NCI-H446 treated with DMSO at 0.1 percent for 48 hours (cell line): ENCODE results near the gene MEGF10.

Experiments
- DNase-seq: peaks from one replicate; lab custom pipeline; 2025; lab: John Stamatoyannopoulos, UW

Gene MEGF10

DNA sequence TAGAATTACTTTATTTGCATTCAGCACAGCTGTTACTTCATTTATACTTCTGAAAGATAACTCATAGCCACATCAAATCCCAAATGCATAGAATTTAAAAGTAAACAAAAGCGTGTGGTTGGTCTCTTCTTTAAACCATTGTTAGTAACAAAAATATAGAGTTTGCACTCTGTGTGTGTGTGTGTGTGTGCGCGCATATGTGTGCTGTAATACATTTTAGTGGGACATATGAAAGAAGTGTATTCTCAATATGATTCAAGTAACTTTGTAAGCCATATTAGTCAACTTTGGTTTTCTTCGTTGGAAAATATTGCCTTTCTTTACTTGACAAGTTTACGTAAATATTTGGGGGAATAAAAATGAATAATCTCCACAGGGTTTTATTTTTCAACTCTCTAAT lies 120.8 kb downstream of the MEGF10 start:
- no peak for DNase-seq

GRCh38 chr5:127412698-127413097 lies 122.1 kb downstream of the MEGF10 start:
- DNase-seq, result no peak

GRCh38 chr5:127415034-127415433 lies 124.4 kb downstream of the MEGF10 start:
- DNase-seq, result no peak

DNA sequence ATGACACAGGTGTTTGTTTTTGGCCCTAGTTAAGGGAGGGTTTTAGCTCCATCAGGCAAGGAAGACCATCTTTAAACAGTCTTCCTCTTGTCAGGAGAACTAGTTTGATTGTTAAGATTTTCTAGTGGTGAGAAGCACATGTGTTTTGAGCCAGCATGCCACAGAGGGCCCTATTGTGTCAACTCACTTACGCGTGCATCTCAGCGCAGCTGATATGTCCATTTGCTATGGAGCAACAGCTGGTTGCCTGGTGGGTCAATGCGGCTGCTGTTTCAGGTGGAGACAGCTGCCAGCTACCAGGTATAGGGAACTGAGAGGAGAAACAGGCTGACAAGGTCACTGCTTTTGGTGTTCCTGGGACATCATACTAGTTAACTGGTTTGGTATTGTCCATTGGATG lies 126.3 kb downstream of the MEGF10 start:
- DNase-seq, result no peak

DNA sequence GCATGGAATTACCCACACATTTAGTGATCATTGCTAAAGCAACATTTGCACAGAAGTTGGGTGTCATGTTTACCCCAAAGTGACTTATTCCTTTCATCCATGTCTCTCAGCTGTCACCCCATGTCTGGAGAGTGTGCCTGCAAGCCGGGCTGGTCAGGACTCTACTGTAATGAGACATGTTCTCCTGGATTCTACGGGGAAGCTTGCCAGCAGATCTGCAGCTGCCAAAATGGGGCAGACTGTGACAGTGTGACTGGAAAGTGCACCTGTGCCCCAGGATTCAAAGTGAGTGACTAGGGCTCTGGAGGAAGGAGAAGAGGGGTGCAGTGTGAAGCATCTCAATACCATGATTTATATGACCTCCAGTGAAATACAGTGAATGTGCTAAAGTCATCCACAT lies 126.9 kb downstream of the MEGF10 start:
- DNase-seq, result no peak

GRCh38 chr5:127418367-127418766 lies 127.8 kb downstream of the MEGF10 start:
- DNase-seq, result no peak

- peak; percentile 92 for DNase-seq
Measured at GRCh38 chr5:127418974-127419682, 128.5 kb downstream of the MEGF10 start.

DNA sequence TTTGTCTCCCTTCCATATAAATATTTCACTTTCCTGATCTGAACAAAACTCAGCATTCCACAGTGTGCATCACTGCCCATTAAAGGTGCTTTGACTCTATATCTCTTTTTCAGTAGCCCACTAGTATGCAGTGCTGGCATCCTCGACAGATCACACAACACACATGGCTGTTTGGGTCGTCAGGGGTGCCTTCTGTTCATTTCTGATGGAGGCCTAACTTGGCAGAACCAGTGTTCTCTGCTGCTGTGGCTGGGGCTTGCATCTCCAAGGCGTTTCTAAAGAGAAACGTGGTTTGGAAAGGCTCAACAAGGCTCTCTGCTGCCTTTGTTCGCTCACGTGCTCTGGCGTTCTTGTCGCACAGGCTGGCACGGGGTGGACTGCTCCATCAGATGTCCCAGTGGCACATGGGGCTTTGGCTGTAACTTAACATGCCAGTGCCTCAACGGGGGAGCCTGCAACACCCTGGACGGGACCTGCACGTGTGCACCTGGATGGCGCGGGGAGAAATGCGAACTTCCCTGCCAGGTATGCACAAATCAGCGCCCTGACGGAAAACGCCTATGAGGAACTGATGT lies 129.2 kb downstream of the MEGF10 start:
- DNase-seq, result peak; percentile 90

DNA sequence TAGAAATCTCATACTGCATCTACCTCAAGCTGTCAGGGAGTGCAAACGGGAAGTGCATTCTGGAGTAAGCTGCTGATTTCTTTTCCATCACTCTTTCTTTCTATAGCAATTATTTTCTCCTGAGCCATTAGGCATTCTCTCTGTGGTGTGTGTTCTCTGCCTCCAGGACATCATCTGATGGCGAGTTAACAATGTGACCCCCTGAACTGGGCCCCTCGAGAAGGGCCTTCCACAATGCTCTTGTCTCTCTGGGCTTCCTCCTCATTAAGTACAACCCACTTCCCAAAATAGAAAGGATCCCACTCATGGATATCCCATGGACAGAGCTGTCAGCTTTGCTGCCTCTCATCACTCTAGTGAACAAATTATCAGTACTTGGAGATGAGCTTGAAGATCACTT lies 130.2 kb downstream of the MEGF10 start:
- no peak for DNase-seq

GRCh38 chr5:127421471-127421870 lies 130.9 kb downstream of the MEGF10 start:
- DNase-seq, result no peak

- DNase-seq, result no peak
Measured at GRCh38 chr5:127423173-127423798, 132.7 kb downstream of the MEGF10 start.

GRCh38 chr5:127425037-127425436 lies 134.4 kb downstream of the MEGF10 start:
- no peak for DNase-seq

- DNase-seq, result no peak
Measured at GRCh38 chr5:127425868-127426267, 135.3 kb downstream of the MEGF10 start.

GRCh38 chr5:127426661-127427060 lies 136.1 kb downstream of the MEGF10 start:
- no peak for DNase-seq

- DNase-seq, result no peak
Measured at GRCh38 chr5:127428276-127428675, 137.7 kb downstream of the MEGF10 start.

DNA sequence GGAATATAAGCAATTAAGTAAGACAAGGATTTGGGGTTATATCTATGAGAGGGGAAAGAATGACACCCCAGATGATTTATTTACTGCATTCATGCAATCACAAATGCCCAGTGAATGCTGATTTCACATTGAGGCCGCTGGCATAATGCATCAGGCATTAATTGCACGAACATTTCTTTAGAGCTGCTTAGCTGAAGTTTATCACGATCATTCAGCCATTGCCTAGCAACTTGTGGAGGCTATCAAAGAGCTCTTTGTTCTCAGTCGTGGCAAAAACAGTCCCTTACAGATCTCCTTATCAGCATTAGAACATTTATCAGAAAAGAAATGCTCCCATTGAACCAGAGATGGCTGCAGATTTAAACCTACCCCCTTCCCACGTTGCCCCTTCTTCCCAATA lies 138.2 kb downstream of the MEGF10 start:
- DNase-seq, result no peak

DNA sequence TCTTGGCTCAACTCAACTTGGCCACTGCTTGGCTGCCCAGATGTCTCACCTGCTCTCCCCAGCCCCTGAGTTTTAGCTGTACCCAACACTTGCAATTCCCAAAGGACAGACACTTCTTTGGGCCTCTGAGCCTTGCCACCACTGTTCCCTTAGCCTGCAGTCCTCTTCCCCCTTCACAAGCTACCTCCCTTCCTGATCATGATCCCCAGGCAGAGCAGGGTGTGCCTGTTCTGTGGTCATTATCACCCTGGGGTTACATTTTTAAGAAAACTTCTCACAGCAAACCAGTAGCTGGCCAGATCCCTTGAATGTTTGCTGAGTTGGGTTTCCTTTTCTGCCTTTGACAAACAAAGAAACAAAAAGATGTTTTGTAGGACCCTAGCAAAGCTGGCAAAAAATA lies 139.3 kb downstream of the MEGF10 start:
- no peak for DNase-seq

DNA sequence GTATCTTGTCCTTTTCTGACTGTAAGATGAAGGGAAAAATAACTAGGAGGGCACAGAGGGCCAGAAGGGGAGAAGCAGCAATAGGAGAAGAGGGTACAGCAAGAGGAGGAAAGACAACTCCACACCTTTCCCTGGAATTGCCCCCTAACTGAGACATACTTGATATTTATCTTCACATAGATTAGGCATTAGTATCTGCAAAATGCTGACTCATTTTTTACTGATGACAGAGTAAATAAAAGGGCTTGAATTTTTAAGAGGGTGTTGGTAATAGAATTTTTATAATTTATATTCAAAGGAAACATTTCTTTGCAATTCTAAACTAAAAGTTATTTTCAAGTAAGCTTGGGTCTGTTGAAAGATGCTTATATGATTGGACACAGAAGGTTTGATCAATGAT lies 140.0 kb downstream of the MEGF10 start:
- DNase-seq, result no peak

DNA sequence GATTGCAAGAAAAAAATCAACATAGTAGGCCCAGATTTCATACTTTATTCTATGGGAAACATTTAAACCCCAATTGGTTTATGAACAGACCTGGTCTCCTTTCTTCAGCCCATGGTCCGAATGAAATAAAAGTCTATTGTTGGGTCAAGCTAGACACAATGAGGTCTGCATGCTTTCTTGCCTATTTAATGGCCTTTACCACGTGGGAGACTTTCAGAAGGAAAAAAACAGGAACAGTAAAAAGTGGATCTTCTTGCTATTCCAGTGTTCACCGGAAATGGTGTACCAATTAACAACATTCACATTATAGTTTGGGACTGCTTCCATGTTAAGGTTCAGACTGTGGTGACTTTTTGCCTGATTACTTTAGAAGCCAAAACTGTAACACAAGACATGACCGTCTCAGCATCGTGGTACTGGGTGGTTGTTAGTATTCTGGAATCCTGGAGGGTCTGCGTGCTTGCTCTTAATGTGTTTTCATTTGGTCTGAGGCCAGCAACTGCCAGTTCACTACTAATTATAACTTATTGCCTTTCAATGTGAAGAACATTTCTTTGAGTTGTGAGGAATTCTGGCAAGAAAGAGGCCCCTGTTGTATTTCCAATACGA lies 141.5 kb downstream of the MEGF10 start:
- DNase-seq, result no peak

GRCh38 chr5:127433526-127433925 lies 142.9 kb downstream of the MEGF10 start:
- DNase-seq, result peak; percentile 30

GRCh38 chr5:127434588-127434987 lies 144.0 kb downstream of the MEGF10 start:
- DNase-seq, result no peak

- DNase-seq, result no peak
Measured at GRCh38 chr5:127435821-127436220, 145.2 kb downstream of the MEGF10 start.

- DNase-seq, result peak; percentile 50
Measured at GRCh38 chr5:127439644-127440043, 149.0 kb downstream of the MEGF10 start.
